DMS 273 (cell line): ENCODE measurements around the gene APOBR.
A peak's percentile ranks its signal among the peaks of the same experiment; 100 is the strongest.
"Not testable (repeated sequence)": the region's sequence is repeated elsewhere in the genome, so short reads cannot be mapped to it uniquely, and the experiment has no call there.

ENCODE experiments used
- DNase-seq: peaks from one replicate; lab custom pipeline; 2025; ENCODE audit not compliant: unreplicated experiment; lab: John Stamatoyannopoulos, UW

The APOBR gene

GRCh38 chr16:28497861-28498599 is 3.6 kb downstream of the APOBR start:
- no peak for DNase-seq

- DNase-seq: no peak
These were observed 4.4 kb downstream of the APOBR start for GRCh38 chr16:28498666-28499381.

- DNase-seq: no peak
These were observed 5.4 kb downstream of the APOBR start for GRCh38 chr16:28499854-28500253.

- not testable (repeated sequence) for DNase-seq
These were observed 6.2 kb downstream of the APOBR start for GRCh38 chr16:28500476-28501180.

- no peak for DNase-seq
These were observed 7.1 kb downstream of the APOBR start for GRCh38 chr16:28501258-28502232.

GRCh38 chr16:28502290-28502689 is 7.8 kb downstream of the APOBR start:
- no peak for DNase-seq

GRCh38 chr16:28503470-28504259 is 9.2 kb downstream of the APOBR start:
- no peak for DNase-seq

- DNase-seq: peak; percentile 67
These were observed 10.4 kb downstream of the APOBR start for GRCh38 chr16:28504707-28505404.

GRCh38 chr16:28505489-28506137 is 11.2 kb downstream of the APOBR start:
- no peak for DNase-seq

- DNase-seq: no peak
These were observed 16.6 kb downstream of the APOBR start for GRCh38 chr16:28511031-28511430.

GRCh38 chr16:28511801-28512789 is 17.7 kb downstream of the APOBR start:
- DNase-seq: no peak

GRCh38 chr16:28513484-28514181 is 19.2 kb downstream of the APOBR start:
- no peak for DNase-seq

- DNase-seq: no peak
These were observed 19.8 kb downstream of the APOBR start for GRCh38 chr16:28514246-28514645.

GRCh38 chr16:28520672-28521071 is 26.2 kb downstream of the APOBR start:
- DNase-seq: no peak

- no peak for DNase-seq
These were observed 27.0 kb downstream of the APOBR start for GRCh38 chr16:28521436-28521835.

GRCh38 chr16:28522792-28523191 is 28.3 kb downstream of the APOBR start:
- DNase-seq: no peak

GRCh38 chr16:28524681-28525171 is 30.3 kb downstream of the APOBR start:
- peak; percentile 26 for DNase-seq
